Hematopoietic multipotent progenitor cell treated with erythropoietin and hydrocortisone succinate and interleukin-3 and kit ligand, for 15 days (in vitro differentiated cells): ENCODE data around the gene HJV.
"Not testable (repeated sequence)": the region's sequence is repeated elsewhere in the genome, so short reads cannot be mapped to it uniquely, and the experiment has no call there.

Experiments used
- DNase-seq: peaks from one replicate; pipeline ENCODE4 v3.0.0-alpha.2; 2015; ENCODE audit warnings: low spot score

The HJV gene, protein sequence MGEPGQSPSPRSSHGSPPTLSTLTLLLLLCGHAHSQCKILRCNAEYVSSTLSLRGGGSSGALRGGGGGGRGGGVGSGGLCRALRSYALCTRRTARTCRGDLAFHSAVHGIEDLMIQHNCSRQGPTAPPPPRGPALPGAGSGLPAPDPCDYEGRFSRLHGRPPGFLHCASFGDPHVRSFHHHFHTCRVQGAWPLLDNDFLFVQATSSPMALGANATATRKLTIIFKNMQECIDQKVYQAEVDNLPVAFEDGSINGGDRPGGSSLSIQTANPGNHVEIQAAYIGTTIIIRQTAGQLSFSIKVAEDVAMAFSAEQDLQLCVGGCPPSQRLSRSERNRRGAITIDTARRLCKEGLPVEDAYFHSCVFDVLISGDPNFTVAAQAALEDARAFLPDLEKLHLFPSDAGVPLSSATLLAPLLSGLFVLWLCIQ

DNA sequence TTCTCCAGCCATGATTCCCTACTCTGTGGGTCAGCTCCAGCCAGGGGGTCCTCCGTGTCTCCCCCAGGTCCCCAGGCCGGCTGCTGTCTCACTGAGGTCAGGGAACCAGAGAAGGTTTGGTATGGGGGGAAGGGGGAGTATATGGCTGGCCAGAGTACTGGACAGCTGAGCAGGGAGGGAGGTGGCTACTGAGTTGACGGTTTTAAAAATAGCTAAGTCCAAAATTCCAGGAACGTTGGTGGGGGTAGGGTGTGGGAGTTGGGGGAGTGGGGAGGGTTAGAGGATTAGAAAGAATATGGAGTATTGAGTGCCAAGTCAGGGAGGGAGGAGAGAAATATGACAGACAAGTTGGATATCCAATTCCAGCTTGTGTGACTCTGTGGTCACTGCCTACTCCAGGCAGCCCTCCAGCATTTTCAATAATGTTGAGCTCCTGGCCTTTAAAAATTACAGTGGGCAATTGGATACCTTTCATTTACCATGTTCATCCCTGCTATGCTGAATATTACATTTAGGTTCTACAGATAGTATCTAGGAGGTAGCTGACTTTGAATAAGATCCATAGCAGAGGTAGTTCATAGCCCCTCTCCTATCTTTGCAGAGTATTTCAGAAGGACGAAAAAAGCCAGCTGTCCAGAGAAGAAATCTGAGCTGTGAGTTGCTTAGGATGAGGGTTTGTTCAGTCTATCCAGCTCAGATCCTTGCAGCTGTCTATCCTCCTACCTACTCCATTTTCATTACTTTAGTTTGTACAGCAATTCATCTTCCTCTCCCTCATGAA is at the start of gene HJV:
TSS of gene HJV (minus strand) at position 114 of the 781 bp plus-strand sequence. CDS start 1,504 bp downstream, outside the sequence.
- DNase-seq = no peak

DNA sequence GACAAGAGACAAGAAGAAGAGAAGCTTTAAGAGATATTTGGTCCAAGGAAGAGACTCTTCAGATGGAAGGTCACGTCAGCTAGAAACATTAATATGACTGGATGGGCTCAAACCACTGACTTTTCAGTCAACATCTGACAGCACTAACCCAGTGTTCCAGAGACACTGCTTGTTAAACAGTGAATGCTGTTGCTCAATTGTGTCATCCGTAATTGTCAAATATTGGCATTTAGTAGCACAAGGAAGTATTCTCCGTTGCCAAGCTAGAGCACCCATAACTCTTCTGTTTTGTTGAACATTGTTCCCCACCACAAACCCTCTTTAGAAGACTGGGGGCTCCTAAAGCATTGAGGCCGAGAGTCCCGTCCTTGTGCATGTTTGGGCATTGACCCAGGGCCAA is 37.6 kb upstream of the HJV start:
- DNase-seq = not testable (repeated sequence)

DNA sequence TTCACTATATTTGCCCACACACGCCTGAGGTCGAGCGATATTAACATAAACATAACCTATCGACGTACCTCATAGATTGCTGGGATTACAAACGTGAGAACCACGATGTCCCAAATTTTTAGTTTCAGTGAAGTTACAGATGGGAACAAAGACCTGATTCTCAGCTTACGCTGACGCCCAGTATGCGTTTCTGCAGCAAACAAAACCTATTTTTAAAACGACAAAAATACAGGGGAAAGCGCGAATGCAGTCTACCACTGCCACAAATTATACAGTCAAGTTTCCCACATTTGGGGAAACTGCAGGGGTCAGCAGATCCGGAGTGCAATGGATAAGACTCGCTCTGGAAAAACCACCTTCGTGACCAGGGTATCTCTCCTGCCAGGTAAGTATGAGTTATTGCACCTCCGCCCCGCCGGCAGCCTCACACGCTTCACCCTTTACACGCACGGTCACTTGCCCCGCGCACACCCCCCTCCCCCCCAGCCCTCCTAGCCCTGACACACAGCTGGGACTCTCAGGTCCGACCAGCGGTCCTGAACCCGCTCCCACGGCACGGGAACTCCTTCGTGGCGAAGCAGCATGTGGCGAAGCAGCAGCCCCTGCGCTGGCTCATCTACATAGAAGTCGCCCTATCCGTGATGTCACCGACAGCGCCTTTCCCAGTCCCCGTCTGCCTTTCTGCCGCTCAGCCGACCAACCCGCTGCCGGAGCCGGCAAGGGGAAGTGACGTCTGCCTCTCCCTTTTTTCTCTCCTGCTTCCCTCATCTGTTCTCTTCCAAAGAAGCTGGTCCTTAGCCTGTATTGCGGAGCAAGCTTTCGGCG is 30.5 kb upstream of the HJV start:
- DNase-seq = peak; percentile 62

DNA sequence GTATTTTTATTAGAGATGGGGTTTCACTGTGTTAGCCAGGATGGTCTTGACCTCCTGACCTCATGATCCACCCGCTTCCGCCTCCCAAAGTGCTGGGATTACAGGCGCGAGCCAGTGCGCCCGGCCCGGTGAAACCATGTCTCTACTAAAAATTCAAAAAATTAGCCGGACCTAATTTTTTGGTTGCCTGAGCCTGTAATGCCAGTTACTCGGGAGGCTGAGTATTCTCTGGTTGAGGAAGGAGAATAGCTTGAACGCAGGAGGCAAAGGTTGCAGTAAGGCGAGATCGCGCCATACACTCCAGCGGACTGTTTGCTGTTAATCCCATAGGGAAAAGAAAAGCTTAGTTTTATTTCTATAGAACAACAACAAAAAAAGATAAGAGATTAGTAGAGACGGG is 29.9 kb upstream of the HJV start:
- DNase-seq = no peak

DNA sequence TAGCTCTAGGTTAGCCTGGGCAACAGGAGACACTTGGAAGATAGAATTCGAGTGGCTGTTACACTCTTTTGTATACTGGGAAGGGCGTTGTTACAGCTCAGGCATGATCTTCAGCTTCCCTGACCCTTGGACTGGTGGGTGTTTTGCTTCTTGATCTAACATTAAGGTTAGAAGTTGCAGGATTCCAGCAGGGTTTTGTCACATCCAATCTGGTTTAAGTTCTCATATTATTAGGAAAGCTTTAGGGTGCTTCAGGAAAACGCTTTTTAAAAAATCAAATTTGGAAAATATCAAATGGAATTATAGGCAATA is 29.1 kb upstream of the HJV start:
- not testable (repeated sequence) for DNase-seq

DNA sequence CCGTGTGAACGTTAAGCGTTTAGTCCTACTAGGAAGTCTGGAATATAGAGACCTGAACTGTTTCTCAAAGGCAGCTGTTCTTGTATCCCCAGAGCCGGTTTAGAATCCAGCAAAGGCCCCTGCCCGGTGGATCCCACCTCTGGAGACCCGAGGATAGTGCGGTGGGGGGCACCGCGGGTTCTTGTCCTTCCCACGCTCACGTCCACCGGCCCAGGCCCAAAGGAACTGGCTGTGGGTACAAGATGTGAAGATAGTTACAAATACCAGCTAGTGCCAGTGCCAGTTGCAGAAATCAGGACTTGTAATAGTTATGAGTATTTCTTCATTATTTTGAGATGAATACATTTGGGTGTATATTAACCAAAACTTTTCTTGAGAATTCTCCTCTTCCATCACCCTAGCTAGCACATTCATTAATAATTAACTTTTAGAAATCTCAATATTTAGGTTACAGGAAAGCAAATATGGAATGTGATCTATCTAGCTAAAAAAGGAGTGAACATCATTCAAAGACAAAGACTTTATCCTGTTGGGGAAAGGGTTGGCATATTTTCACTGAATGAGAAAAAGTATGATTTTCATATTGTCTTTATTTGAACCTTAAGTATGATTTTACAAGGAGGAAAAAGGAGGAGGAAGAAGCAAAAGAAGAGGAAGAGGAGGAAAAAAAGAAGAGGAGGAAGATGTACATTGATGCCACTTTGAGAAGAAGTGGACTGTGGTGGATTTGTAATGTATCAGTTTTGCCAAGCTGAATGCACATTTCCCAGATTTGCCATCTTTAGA is 28.5 kb upstream of the HJV start:
- DNase-seq = not testable (repeated sequence)

DNA sequence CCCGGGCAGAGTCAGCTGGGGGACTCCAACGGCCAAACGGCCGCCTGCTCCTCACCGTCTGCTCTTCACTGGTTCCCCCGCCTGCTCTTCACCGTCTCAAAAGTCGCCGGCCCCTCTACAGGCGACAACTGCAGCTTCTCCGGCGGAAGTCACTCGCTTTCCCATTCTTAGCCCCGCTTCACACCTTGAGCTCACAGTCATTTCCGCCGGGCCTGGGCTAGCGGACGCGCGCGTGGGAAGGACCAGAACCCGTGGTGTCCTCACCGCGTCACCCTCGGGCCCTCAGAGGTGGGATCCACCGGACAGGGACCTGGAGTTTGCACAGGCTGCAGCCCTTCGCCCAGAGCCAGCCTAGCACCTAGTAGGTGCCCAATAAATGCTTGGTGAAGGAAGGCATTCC is 27.9 kb upstream of the HJV start:
- DNase-seq = no peak

DNA sequence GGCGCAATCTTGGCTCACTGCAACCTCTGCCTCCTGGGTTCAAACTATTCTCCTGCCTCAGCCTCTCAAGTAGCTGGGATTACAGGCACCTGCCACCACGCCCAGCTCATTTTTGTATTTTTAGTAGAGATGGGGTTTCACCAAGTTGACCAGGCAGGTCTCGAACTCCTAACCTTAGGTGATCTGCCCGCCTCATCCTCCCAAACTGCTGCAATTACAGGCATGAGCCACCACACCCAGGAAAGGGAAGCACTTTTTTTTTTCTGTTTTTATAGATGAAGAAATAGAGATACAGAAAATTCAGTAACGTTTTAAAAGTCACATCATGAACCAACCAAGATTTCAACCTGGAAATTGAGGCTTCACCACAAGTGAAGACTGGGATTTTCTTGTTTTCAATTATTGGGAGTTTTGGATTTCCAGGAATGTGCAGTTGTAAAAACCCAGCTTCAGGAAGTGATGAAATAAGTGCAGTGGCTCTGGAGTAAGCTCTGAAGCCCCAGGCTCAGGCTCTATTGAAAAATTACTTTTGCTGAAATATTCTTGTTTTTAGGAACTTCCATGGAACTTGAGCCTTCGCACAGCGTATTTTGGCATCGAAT is 27.1 kb upstream of the HJV start:
- DNase-seq = not testable (repeated sequence)

DNA sequence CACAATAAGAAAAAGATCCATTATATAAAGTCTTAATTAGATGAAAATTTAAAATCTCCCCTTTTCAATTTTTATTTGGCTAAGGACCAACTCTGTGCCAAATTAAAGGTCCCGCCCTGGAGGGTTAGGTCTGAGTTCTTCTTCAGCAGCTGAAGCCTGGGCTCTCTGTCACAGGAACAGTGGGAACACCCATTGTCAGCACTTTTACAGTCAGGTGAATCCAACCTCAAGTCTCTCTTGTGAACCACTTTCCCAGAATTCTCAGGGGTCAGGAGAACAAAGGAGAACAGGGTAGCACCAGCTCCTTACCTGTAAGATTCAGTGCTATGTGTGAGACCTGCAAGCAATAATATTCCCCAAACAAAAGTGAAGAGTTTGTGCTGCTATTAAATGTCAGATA is 25.1 kb upstream of the HJV start:
- no peak for DNase-seq

DNA sequence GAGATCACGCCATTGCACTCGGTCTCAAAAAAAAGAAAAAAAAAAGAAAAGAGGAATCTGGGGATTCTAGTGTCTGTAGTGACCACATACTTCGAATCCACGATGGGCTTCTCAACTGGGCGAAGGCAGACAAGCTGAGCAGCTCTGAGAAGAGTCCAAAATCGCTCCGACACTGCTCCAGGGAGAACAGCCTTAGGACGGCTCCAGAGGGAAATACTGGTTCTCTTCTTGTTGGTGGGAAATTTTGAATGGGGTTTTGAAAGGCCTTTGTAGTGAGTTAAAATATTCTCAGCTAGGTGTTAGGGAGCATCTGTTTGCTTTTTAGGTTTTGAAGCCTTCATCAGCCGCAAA is 18.3 kb upstream of the HJV start:
- DNase-seq = no peak

DNA sequence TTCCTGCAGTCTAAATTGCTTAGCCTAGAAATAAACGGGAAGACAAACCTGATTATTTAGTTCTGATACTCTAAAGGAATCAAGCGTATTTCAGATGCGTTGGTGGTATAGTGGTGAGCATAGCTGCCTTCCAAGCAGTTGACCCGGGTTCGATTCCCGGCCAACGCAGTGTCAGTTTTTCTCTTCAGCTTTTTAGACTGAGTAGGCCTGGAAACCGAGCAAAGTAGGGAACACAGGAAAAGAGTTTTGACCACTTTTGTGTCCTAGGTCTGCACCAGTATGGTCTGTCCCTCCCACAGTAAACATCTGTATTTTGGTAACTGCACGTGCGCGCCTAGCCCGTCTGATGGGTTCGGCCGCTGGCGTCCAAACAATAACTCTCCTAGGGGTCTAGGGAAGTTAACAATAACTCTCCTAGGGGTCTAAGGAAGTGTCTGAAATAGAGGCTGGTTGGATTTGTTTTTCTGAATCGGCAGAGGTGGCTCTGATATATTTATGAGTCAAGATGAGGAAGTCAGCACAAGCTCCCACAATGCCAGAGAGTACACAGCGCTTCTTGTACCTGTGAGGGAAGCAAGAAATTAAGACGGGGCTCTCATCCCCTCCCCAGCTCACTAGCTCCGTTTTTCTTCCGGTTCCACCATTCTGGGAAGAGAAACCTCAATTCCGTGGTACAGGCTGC is 15.6 kb upstream of the HJV start:
- peak; percentile 82 for DNase-seq

DNA sequence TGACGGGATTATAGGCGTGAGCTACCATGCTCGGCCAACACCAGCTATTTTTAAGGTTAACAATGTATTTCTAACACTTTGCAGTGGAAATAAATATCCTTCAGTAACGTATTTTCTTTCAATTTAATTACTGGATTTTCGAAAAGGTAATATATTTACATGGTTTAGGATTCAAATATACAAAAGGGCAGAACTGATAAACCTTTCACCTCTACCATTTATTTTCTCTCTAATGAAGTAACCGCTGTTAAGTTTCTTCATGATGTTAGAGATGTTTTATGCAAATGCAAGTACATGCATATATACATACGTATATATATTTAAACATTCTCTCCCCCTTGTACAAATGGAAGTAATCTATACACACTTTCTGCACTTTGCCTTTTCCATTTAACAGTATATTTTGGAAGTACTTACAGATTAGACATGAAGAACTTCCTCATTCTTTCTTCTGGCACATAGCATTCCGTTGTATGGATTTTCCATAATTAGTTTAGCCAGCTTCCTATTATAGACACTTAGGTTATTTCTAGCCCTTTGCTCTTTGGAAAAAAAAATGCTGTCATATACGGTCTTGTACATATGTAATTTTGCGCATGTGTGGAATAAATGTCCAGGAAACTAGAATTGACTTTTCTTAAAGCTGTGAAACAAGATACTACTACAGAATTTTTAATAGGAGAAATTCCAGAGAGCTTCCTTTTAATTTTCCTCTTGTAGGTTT is 14.9 kb upstream of the HJV start:
- DNase-seq = peak; percentile 60

DNA sequence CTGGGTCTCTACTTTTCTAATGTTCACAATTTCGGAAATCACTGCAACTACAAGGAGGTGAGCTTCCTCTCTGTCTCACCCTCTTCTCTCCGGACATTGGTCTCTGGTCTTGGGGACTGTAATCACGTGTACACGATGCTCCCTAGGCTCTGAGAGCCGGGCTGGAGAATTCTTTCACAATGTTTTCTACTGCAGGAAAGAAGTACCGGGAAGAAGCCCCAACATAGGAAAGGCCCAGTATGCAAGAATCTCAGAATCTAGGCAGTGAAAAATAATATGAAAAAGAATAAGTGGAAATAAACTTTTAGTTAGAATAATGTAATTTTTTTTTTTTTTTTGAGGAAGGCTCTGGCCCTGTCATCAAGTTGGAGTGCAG is 13.5 kb upstream of the HJV start:
- no peak for DNase-seq

DNA sequence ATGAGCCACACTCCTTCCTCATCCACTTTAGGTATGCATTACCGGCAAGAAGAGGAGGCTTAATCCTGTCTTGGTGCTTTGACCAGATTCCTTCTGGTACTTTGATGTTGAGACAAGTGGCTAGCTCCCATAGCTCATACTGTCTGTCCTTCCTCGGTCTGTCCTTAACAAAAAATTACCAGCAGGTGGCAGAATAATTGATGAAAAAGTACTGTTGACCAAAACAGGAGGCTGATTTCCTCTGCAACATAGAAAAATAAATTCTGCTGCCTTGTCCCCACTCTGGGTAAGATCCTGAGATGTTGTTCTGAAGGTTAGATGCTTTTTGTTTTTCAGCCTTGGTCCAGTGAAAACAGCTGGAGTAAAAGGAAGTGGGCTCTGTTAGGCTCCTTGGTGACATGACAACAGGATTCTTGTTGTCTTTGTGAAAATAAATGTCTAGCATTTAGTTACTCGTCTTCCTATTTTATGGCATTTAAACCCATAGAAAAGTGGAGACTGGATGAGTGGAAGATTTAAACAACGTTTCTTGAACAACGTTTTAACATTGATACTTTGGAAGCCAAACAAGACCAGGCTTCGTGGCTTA is 11.2 kb upstream of the HJV start:
- DNase-seq = peak; percentile 69

DNA sequence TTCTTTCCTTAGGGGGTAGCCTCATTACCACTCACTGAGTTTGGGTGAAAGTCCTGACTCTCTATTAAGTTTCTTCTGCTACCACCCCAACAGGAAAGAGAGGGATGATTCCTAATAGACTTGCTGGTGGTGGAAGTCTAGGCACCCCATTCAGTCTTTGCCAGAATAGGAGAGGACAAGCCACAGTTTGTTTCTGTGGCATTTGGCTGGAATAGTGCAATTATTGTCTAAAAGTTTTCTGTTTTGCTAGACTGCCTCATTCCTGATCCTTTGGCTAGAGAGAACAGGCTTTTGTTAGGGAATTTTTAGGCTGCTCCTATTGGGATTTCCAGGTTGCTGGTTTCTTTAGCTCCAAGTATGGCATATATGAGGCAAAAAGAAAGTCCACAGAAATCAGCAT is 9.9 kb upstream of the HJV start:
- DNase-seq = no peak

DNA sequence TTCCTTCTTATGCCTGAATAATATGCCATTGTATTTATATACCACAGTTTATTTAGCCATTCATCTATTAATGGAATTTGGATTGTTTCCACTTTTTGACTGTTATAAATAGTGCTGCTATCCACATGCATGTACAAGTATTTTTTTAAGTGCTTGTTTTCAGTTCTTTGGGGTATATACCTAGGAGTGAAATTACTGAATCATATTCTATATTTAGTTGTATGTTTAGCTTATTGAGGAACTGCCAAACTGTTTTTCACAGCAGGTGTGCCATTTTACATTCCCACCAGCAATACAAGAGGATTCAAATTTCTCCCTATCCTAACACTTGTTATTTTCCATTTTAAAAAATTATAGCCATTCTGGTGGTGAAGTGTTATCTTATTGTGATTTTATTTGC is 7.6 kb upstream of the HJV start:
- DNase-seq = no peak

DNA sequence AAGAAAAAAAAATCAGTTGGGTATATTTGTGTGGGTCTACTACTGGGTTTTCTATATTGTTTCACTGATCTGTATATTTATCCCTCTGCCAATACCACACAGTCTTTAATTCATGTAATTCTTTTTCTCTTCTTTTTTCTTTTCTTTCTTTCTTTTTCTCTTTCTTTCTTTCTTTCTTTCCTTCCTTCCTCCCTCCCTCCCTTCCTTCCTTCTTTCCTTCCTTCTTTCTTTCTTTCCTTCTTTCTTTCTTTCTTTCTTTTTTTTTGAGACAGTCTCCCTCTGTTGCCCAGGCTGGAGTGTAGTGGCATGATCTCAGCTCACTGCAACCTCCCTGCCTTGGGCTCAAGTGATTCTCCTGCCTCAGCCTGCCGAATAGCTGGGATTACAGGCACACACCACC is 5.1 kb upstream of the HJV start:
- not testable (repeated sequence) for DNase-seq

DNA sequence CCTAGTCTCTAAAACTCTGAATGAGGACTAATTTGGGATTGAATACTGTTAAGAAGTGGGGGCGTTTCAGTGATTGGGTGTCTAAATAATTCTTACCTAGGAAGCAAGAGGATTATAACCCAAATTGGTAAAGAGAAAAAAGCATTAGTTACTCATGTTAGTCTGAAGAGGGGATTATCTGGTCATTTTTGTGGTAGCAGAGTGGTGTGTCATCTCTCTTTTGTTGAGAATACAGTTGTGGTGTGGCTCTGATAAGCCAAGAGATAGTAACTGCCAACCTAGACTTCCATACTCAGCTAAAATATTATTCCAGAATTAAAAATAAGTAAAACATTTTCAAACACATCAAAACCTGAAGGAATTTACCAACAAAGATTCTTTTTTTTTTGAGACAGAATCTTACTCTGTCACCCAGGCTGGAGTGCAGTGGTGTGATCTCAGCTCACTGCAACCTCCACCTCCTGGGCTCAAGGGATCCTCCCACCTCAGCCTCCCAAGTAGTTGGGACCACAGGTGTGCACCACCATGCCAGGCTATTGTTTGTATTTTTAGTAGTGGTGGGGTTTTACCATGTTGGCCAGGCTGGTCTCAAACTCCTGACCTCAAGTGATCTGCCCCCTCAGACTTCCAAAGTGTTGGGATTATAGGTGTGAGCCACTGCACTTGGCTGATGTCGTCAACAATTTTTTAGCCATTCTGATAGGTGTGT is 4.4 kb upstream of the HJV start:
- not testable (repeated sequence) for DNase-seq
